ENCODE data around the gene CCDC80.

Gene CCDC80

GRCh38 chr3:112605285-112605684 is 35.7 kb downstream of the CCDC80 start:
- DNase-seq (ENCODE audit: low read depth in 1 of 2, low spot score in 1 of 2): no peak
- TF ChIP-seq GABPA (IDR thresholded peaks at IDR 0.05; ENCODE audit: low read depth) (no peak), POLR2AphosphoS5 (IDR thresholded peaks at IDR 0.05; ENCODE audit: low read depth) (no peak), SPI1 (IDR thresholded peaks at IDR 0.05; ENCODE audit: borderline replicate concordance, low read depth) (no peak)
- H3K27ac ChIP-seq (replicated peaks): no peak overlapping the region
- no peaks in the 10 kb centered on the region for H3K27me3 ChIP-seq (ENCODE audit: insufficient read depth, poor library complexity, severe bottlenecking)
- H3K4me3 ChIP-seq (replicated peaks; ENCODE audit: insufficient read depth, low read length): no peak overlapping the region

GRCh38 chr3:112604536-112604935 is 36.4 kb downstream of the CCDC80 start:
- no peak for DNase-seq (ENCODE audit: low read depth in 1 of 2, low spot score in 1 of 2)
- Histone ChIP-seq H3K27ac (replicated peaks) (no peak overlapping the region), H3K4me3 (replicated peaks; ENCODE audit: insufficient read depth, low read length) (no peak overlapping the region), H3K27me3 (ENCODE audit: insufficient read depth, poor library complexity, severe bottlenecking) (no peaks in the 10 kb centered on the region)
- no peak for TF ChIP-seq CTCF (IDR thresholded peaks at IDR 0.05; ENCODE audit: insufficient read depth, low read length)
- TF ChIP-seq SPI1 (IDR thresholded peaks at IDR 0.05; ENCODE audit: borderline replicate concordance, low read depth): no peak
- TF ChIP-seq GABPA (IDR thresholded peaks at IDR 0.05; ENCODE audit: low read depth): no peak
- no peak for TF ChIP-seq POLR2AphosphoS5 (IDR thresholded peaks at IDR 0.05; ENCODE audit: low read depth)
- TF ChIP-seq REST (IDR thresholded peaks at IDR 0.05; ENCODE audit: insufficient replicate concordance, low read depth): no peak

DNA sequence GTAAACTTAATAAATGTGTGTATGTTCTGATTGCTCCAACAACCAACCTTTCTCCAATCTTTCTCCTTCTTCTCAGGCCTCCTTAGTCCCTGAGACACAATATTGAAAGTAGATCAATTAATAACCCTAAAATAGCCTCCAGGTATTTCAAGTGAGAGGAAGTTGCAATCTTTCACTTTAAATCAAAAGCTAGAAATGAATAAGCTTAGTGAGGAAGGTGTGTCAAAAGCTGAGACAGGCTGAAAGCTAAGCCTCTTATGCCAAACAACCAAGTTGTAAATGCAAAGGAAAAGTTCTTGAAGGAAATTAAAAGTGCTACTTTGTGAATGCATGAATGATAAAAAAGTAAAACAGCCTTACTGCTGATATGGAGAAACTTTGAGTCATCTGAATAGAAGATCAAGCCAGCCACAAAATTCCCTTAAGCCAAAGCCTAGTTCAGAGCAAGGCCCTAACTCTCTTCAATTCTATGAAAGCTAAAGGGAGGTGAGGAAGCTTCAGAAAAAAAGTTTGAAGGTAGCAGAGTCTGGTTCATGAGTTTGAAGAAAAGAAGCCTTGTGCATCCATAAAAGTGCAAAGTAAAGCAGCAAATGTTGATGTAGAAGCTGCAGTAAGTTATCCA is 38.6 kb downstream of the CCDC80 start:
- Histone ChIP-seq H3K27ac (replicated peaks) (no peak overlapping the region), H3K4me3 (replicated peaks; ENCODE audit: insufficient read depth, low read length) (no peak overlapping the region), H3K27me3 (ENCODE audit: insufficient read depth, poor library complexity, severe bottlenecking) (no peaks in the 10 kb centered on the region)
- DNase-seq (ENCODE audit: low read depth in 1 of 2, low spot score in 1 of 2): no peak
- TF ChIP-seq SPI1 (IDR thresholded peaks at IDR 0.05; ENCODE audit: borderline replicate concordance, low read depth) (no peak), CTCF (IDR thresholded peaks at IDR 0.05; ENCODE audit: insufficient read depth, low read length) (no peak), REST (IDR thresholded peaks at IDR 0.05; ENCODE audit: insufficient replicate concordance, low read depth) (no peak), POLR2AphosphoS5 (IDR thresholded peaks at IDR 0.05; ENCODE audit: low read depth) (no peak), GABPA (IDR thresholded peaks at IDR 0.05; ENCODE audit: low read depth) (no peak)

DNA sequence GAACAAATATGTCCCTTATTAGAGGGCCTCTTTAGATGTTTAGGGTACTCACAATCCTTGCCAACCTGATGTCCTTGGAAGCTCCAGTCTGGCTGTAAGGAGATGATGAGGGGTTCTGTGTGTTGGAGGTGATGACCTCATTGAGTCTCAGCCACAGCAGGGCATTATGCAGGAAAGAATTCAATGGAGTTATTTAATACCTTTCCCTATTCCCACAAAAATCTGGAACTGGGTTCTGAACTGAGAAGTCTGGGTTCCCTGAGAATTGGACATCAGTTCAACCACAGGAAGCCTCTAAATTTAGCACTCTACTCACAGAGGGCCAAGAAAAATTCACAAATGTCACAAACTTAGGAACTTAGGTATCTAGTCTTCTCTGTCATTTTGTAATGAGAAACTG is 42.2 kb downstream of the CCDC80 start:
- TF ChIP-seq SPI1 (IDR thresholded peaks at IDR 0.05; ENCODE audit: borderline replicate concordance, low read depth) (no peak), REST (IDR thresholded peaks at IDR 0.05; ENCODE audit: insufficient replicate concordance, low read depth) (no peak)
- no peak for DNase-seq (ENCODE audit: low read depth in 1 of 2, low spot score in 1 of 2)
- H3K27me3 ChIP-seq (ENCODE audit: insufficient read depth, poor library complexity, severe bottlenecking): no peaks in the 10 kb centered on the region
- H3K4me3 ChIP-seq (replicated peaks; ENCODE audit: insufficient read depth, low read length): no peak overlapping the region
- H3K27ac ChIP-seq (replicated peaks): no peak overlapping the region

All from HL-60 (cell line).